HEK293 (cell line): Measurements from ENCODE around the gene ZSWIM4.

Experiments used
- CTCF ChIA-PET: fragments of 350-600 bp; formaldehyde crosslinking; extraction: SDS; loops from one replicate; lab custom pipeline; 2021; ENCODE audit warnings: antibody characterized with exemption; lab: Yijun Ruan, JAX
- POLR2A ChIA-PET: fragments of 300-600 bp; formaldehyde crosslinking; extraction: SDS; loops from one replicate; lab custom pipeline; 2020; ENCODE audit warnings: antibody characterized with exemption, inconsistent platforms; lab: Yijun Ruan, JAX
- H3K27ac ChIP-seq: fragments of 200-500 bp; sonication (Bioruptor generic); 2 replicates; pipeline ENCODE4 v1.5.1; 2014; ENCODE audit warnings: low read depth, low read length, control low read depth, inconsistent platforms; ENCODE audit errors: extremely low read depth
- H3K36me3 ChIP-seq, 2 experiments: fragments of 200-500 bp in 1 of 2; sonication (Bioruptor generic) in 1 of 2; 1 replicate in 1 of 2; 2 replicates in 1 of 2; pipeline ENCODE4 v1.5.1; 2014 to 2017; ENCODE audit warnings: inconsistent platforms in 2 of 2, low read length in 2 of 2; ENCODE audit not compliant: control insufficient read depth in 2 of 2, insufficient read depth in 1 of 2
- H3K4me1 ChIP-seq: fragments of 200-500 bp; sonication (Bioruptor generic); 2 replicates; pipeline ENCODE4 v1.5.1; 2014; ENCODE audit warnings: mild to moderate bottlenecking, low read length, inconsistent platforms; ENCODE audit not compliant: control insufficient read depth, insufficient read depth
- H3K4me3 ChIP-seq: 2 replicates; pipeline ENCODE4 v1.5.1; 2011; ENCODE audit warnings: low read depth, mild to moderate bottlenecking, control low read depth, low read length, moderate library complexity
- H3K9me3 ChIP-seq: fragments of 200-500 bp; sonication (Bioruptor generic); 2 replicates; pipeline ENCODE4 v1.5.1; 2014; ENCODE audit warnings: low read depth, low read length, inconsistent platforms; ENCODE audit not compliant: control insufficient read depth, insufficient read depth
- BCL11A ChIP-seq: fragments of 450-650 bp; formaldehyde crosslinking; IDR thresholded peaks from 2 replicates; pipeline ENCODE4 v1.5.1; 2016; ENCODE audit warnings: low read depth, missing biosample characterization, missing genetic modification characterization
- HOXD13 ChIP-seq: sonication (generic); formaldehyde crosslinking; IDR thresholded peaks from 2 replicates; pipeline ENCODE4 v1.8.0; 2022; ENCODE audit warnings: missing genetic modification reagents, borderline replicate concordance
- KLF16 ChIP-seq: fragments of 450-650 bp; formaldehyde crosslinking; IDR thresholded peaks from 2 replicates; pipeline ENCODE4 v1.5.1; 2017; ENCODE audit warnings: missing biosample characterization, missing genetic modification characterization
- KLF7 ChIP-seq: fragments of 450-650 bp; formaldehyde crosslinking; IDR thresholded peaks from 2 replicates; pipeline ENCODE4 v1.5.1; 2016; ENCODE audit warnings: missing biosample characterization, missing genetic modification characterization, borderline replicate concordance
- KLF9 ChIP-seq: fragments of 450-650 bp; formaldehyde crosslinking; IDR thresholded peaks from 2 replicates; pipeline ENCODE4 v1.5.1; 2016; ENCODE audit warnings: missing biosample characterization, missing genetic modification characterization, low read depth
- PRDM10 ChIP-seq: fragments of 450-650 bp; formaldehyde crosslinking; IDR thresholded peaks from 2 replicates; pipeline ENCODE4 v1.5.1; 2016; ENCODE audit warnings: missing biosample characterization, missing genetic modification characterization
- PRDM6 ChIP-seq: fragments of 450-650 bp; formaldehyde crosslinking; IDR thresholded peaks from 2 replicates; pipeline ENCODE4 v1.5.1; 2017; ENCODE audit warnings: missing biosample characterization, missing genetic modification characterization
- ZBTB10 ChIP-seq: fragments of 450-650 bp; formaldehyde crosslinking; IDR thresholded peaks from 2 replicates; pipeline ENCODE4 v1.5.1; 2016; ENCODE audit warnings: missing biosample characterization, missing genetic modification characterization
- ZNF138 ChIP-seq: fragments of 450-650 bp; formaldehyde crosslinking; IDR thresholded peaks from 2 replicates; pipeline ENCODE4 v1.5.1; 2016; ENCODE audit warnings: missing biosample characterization, missing genetic modification characterization, borderline replicate concordance
- ZNF157 ChIP-seq: fragments of 450-650 bp; formaldehyde crosslinking; IDR thresholded peaks from 2 replicates; pipeline ENCODE4 v1.5.1; 2016; ENCODE audit warnings: missing biosample characterization, missing genetic modification characterization
- ZNF18 ChIP-seq: fragments of 450-650 bp; formaldehyde crosslinking; IDR thresholded peaks from 2 replicates; pipeline ENCODE4 v1.5.1; 2016; ENCODE audit warnings: missing biosample characterization, missing genetic modification characterization
- ZNF292 ChIP-seq: fragments of 450-650 bp; formaldehyde crosslinking; IDR thresholded peaks from 2 replicates; pipeline ENCODE4 v1.5.1; 2016; ENCODE audit warnings: low read depth, missing biosample characterization, missing genetic modification characterization, borderline replicate concordance
- ZNF350 ChIP-seq: fragments of 450-650 bp; formaldehyde crosslinking; IDR thresholded peaks from 2 replicates; pipeline ENCODE4 v1.5.0; 2017; ENCODE audit warnings: missing biosample characterization, mild to moderate bottlenecking, missing genetic modification characterization
- ZNF561 ChIP-seq: fragments of 450-650 bp; IDR thresholded peaks from 2 replicates; pipeline ENCODE4 v1.5.1; 2018; ENCODE audit warnings: missing biosample characterization, missing genetic modification characterization, borderline replicate concordance
- ZNF585B ChIP-seq: fragments of 450-650 bp; formaldehyde crosslinking; IDR thresholded peaks from 2 replicates; pipeline ENCODE4 v1.5.1; 2016; ENCODE audit warnings: missing biosample characterization, missing genetic modification characterization
- ZNF623 ChIP-seq: fragments of 450-650 bp; formaldehyde crosslinking; IDR thresholded peaks from 2 replicates; pipeline ENCODE4 v1.5.1; 2016; ENCODE audit warnings: missing biosample characterization, missing genetic modification characterization
- ZNF624 ChIP-seq: fragments of 450-650 bp; formaldehyde crosslinking; IDR thresholded peaks from 2 replicates; pipeline ENCODE4 v1.5.1; 2017; ENCODE audit warnings: missing biosample characterization, missing genetic modification characterization
- ZNF645 ChIP-seq: fragments of 450-650 bp; formaldehyde crosslinking; IDR thresholded peaks from 2 replicates; pipeline ENCODE4; 2016; ENCODE audit warnings: missing biosample characterization, missing genetic modification characterization
- ZNF692 ChIP-seq: fragments of 450-650 bp; formaldehyde crosslinking; IDR thresholded peaks from 2 replicates; pipeline ENCODE4 v1.5.1; 2016; ENCODE audit warnings: missing biosample characterization, missing genetic modification characterization
- ZNF707 ChIP-seq: fragments of 450-650 bp; formaldehyde crosslinking; IDR thresholded peaks from 2 replicates; pipeline ENCODE4 v1.5.1; 2016; ENCODE audit warnings: missing biosample characterization, missing genetic modification characterization
- ZSCAN5A ChIP-seq: fragments of 450-650 bp; formaldehyde crosslinking; IDR thresholded peaks from 2 replicates; pipeline ENCODE4 v1.5.1; 2016; ENCODE audit warnings: missing biosample characterization, missing genetic modification characterization

Gene ZSWIM4

GRCh38 chr19:13847407-13848339 lies 52.4 kb downstream of the ZSWIM4 start (continued):
- TF ChIP-seq ZNF350 (tag by site-specific recombination) (no peak), KLF16 (tag by site-specific recombination) (peak; percentile 59; the same call in 1 of the 2 replicates), PRDM10 (peak; percentile 49; the same call in 1 of the 2 replicates), ZBTB10 (tag by site-specific recombination) (0 out of 2 replicates have a peak, but pooled peaks have one; percentile 64), ZNF624 (tag by site-specific recombination) (no peak), ZNF692 (peak; percentile 6; the same call in 1 of the 2 replicates), ZNF585B (tag by site-specific recombination) (no peak), PRDM6 (tag by site-specific recombination) (no peak)
- TF ChIP-seq, all 188 proteins: peak for 59

GRCh38 chr19:13848340-13848677 lies 53.1 kb downstream of the ZSWIM4 start:
- ChIA-PET CTCF (interaction anchor here (0.7 kb wide), 1 partner anchor 233 kb away, joined by 3 read pairs; no protein-coding TSS in a partner anchor), POLR2A (interaction anchor here (1.7 to 2.4 kb wide), 2 partner anchors 14 to 69 kb away, joined by 4 to 14 read pairs; no protein-coding TSS in a partner anchor)
- Histone ChIP-seq H3K27ac (peak overlapping the region; percentile 98; the same call in 1 of the 2 replicates), H3K9me3 (no peaks in the 10 kb centered on the region), H3K4me3 (no peak overlapping the region), H3K4me1 (peaks cover 29% of the 10 kb centered on the region), H3K36me3 (no peaks in the 10 kb centered on the region)
- TF ChIP-seq ZNF707 (tag by site-specific recombination), result no peak
- no peak for TF ChIP-seq ZNF645 (tag by site-specific recombination)
- no peak for TF ChIP-seq ZNF292 (tag by site-specific recombination)
- TF ChIP-seq KLF9 (tag by site-specific recombination), result no peak
- no peak for TF ChIP-seq ZSCAN5A
- no peak for TF ChIP-seq ZNF561 (tag by site-specific recombination)
- TF ChIP-seq ZNF157, result no peak
- no peak for TF ChIP-seq BCL11A (tag by site-specific recombination)
- no peak for TF ChIP-seq ZNF623 (tag by site-specific recombination)
- no peak for TF ChIP-seq HOXD13 (CRISPR knock-in tag)
- TF ChIP-seq KLF7 (tag by site-specific recombination), result no peak
- TF ChIP-seq ZNF18, result no peak
- no peak for TF ChIP-seq ZNF138 (tag by site-specific recombination)
